Testis (tissue), 3 donors: ENCODE results near the gene TVP23C. TPM values are rescaled to one million over a fixed set of nuclear protein-coding genes. Genes with fewer than 3 reads are reported as not detected.

Source experiments
- DNase-seq: peaks from one replicate; pipeline ENCODE4 v3.0.0-alpha.2; 2019
- H3K27ac ChIP-seq, 2 donors: fragments of 200-600 bp; sonication (generic); one replicate each; pipeline ENCODE4 v1.5.1; 2019
- H3K27me3 ChIP-seq: fragments of 200-600 bp; sonication (generic); one replicate; pipeline ENCODE4 v1.5.1; 2019
- H3K36me3 ChIP-seq: fragments of 200-600 bp; sonication (generic); one replicate; pipeline ENCODE4 v1.5.1; 2017; ENCODE audit warnings: low read depth; ENCODE audit errors: missing control alignments
- H3K4me1 ChIP-seq: fragments of 200-600 bp; sonication (generic); one replicate; pipeline ENCODE4 v1.5.1; 2019
- H3K4me3 ChIP-seq, 2 donors: fragments of 200-600 bp; sonication (generic); one replicate each; pipeline ENCODE4 v1.5.1; 2017 to 2019
- H3K9me3 ChIP-seq: fragments of 200-600 bp; sonication (generic); one replicate; pipeline ENCODE4 v1.5.1; 2017
- CTCF ChIP-seq, 3 experiments: fragments of 450-650 bp in 2 of 3; fragments of 200-600 bp in 1 of 3; sonication (generic) in 1 of 3; IDR thresholded peaks; one replicate each; pipeline ENCODE4 v1.5.1; 2016 to 2019; ENCODE audit warnings: antibody characterized with exemption in 3 of 3, mild to moderate bottlenecking in 2 of 3, moderate library complexity in 1 of 3
- POLR2A ChIP-seq: fragments of 450-650 bp; IDR thresholded peaks from one replicate; pipeline ENCODE4 v1.6.1; 2017; ENCODE audit warnings: antibody characterized with exemption, mild to moderate bottlenecking, moderate library complexity
- WGBS, 2 donors: methylation state at CpG; one replicate each; pipeline ENCODE4 v1.1.5; 2018; 5-methylcytosine and 5-hydroxymethylcytosine counted together
- intact Hi-C: fragments of 100-400 bp; cut with DNase I; formaldehyde crosslinking; loops from one replicate; pipeline ENCODE4 v1.15.1; 2023; ENCODE audit warnings: low total_unique reads
- polyA plus RNA-seq: library from polyadenylated mRNA; stranded (reverse); fragments of 350-450 nt; fragmentation: Illumina TruSeq; extraction: RNeasy Lipid Tissue Mini Kit (QIAGEN cat#74804); gene quantifications from one replicate; pipeline ENCODE4 v1.2.3, GENCODE V29; 2014; ENCODE audit warnings: low read depth, low replicate concordance; ENCODE audit not compliant: insufficient read depth
- total RNA-seq, 2 donors: library from RNA; depleted of rRNA; stranded (reverse); fragments of >200 nt; gene quantifications; one replicate each; pipeline ENCODE4 v1.2.3, GENCODE V29; 2016

Gene TVP23C
- total and polyA plus RNA-seq, 3 donors from 2014 or later = 6.3 to 48.6 (median 41.1) TPM

GRCh38 chr17:15468126-15468525 is 95.2 kb downstream of the TVP23C start:
- no peaks in the 10 kb centered on the region for H3K9me3 ChIP-seq
- 43% methylated on average over 4 of the region's 4 CpGs for WGBS, 2 donors
- H3K27me3 ChIP-seq = no peaks in the 10 kb centered on the region
- H3K4me3 ChIP-seq = no peak overlapping the region
- no peak for TF ChIP-seq CTCF (IDR thresholded peaks at IDR 0.05)
- TF ChIP-seq POLR2A = no peak
- H3K36me3 ChIP-seq = no peaks in the 10 kb centered on the region
- H3K27ac ChIP-seq = no peak overlapping the region
- intact Hi-C loops = no loop called here
- H3K4me1 ChIP-seq = peaks cover 9% of the 10 kb centered on the region
- no peak for DNase-seq

- intact Hi-C loops = no loop called here
- WGBS, 2 donors = 89 to 92% methylated on average over 3 of the region's 3 CpGs
- H3K9me3 ChIP-seq = no peaks in the 10 kb centered on the region
- H3K4me3 ChIP-seq = no peak within 1 kb of the TSS
- no peak for TF ChIP-seq CTCF (IDR thresholded peaks at IDR 0.05)
- no peak for TF ChIP-seq POLR2A
- H3K27ac ChIP-seq = no peak within 1 kb of the TSS
- DNase-seq = no peak
- peaks cover 9% of the 10 kb centered on the region for H3K4me1 ChIP-seq
- no peaks in the 10 kb centered on the region for H3K27me3 ChIP-seq
- H3K36me3 ChIP-seq = no peaks in the 10 kb centered on the region
Measured at GRCh38 chr17:15467592-15467991, 95.7 kb downstream of the TVP23C start, which contains the start of gene CDRT4. CDRT4 (minus strand) TSS chr17:15467621; CDS start chr17:15440238, 27,383 bp downstream.

- WGBS, 2 donors = 83 to 92% methylated on average over 6 of the region's 6 CpGs
- intact Hi-C loops = no loop called here
- peaks cover 9% of the 10 kb centered on the region for H3K4me1 ChIP-seq
- H3K27me3 ChIP-seq = no peaks in the 10 kb centered on the region
- TF ChIP-seq POLR2A (no peak), CTCF (IDR thresholded peaks at IDR 0.05) (no peak)
- H3K4me3 ChIP-seq = no peak overlapping the region
- H3K36me3 ChIP-seq = no peaks in the 10 kb centered on the region
- H3K27ac ChIP-seq = no peak overlapping the region
- no peaks in the 10 kb centered on the region for H3K9me3 ChIP-seq
- DNase-seq = no peak
Measured at GRCh38 chr17:15466131-15466530, 97.2 kb downstream of the TVP23C start.

- TF ChIP-seq CTCF (IDR thresholded peaks at IDR 0.05) (no peak), POLR2A (no peak)
- 81 to 90% methylated on average over 2 of the region's 2 CpGs for WGBS, 2 donors
- intact Hi-C loops = no loop called here
- Histone ChIP-seq H3K27me3 (no peaks in the 10 kb centered on the region), H3K27ac (no peak overlapping the region), H3K36me3 (no peaks in the 10 kb centered on the region), H3K4me3 (no peak overlapping the region), H3K9me3 (no peaks in the 10 kb centered on the region), H3K4me1 (peaks cover 9% of the 10 kb centered on the region)
- no peak for DNase-seq
Measured at GRCh38 chr17:15465045-15465701, 98.1 kb downstream of the TVP23C start.
